HFFc6 (cell line): ENCODE measurements around the gene CHST11. TPM values are rescaled to one million over a fixed set of nuclear protein-coding genes. Genes with fewer than 3 reads are reported as not detected.

Source experiments
- DNase-seq: peaks from one replicate; pipeline ENCODE4 v3.0.0-alpha.2; 2018
- H3K27ac Mint-ChIP-seq: 2 replicates; pipeline ENCODE4 v1.8.0; 2020; ENCODE audit warnings: mild to moderate bottlenecking, mixed read lengths
- H3K27me3 Mint-ChIP-seq: 2 replicates; pipeline ENCODE4 v1.8.0; 2021; ENCODE audit warnings: mild to moderate bottlenecking, moderate library complexity, mixed read lengths; ENCODE audit not compliant: insufficient read depth
- H3K36me3 Mint-ChIP-seq: 2 replicates; pipeline ENCODE4 v1.8.0; 2021; ENCODE audit warnings: low read depth, mixed read lengths
- H3K4me1 Mint-ChIP-seq: 2 replicates; pipeline ENCODE4 v1.8.0; 2020; ENCODE audit warnings: low read depth, mixed read lengths
- H3K4me3 Mint-ChIP-seq: 2 replicates; pipeline ENCODE4 v1.8.0; 2020; ENCODE audit warnings: mild to moderate bottlenecking, moderate library complexity, mixed read lengths
- H3K9me3 Mint-ChIP-seq: 2 replicates; pipeline ENCODE4 v1.8.0; 2020; ENCODE audit warnings: mild to moderate bottlenecking, mixed read lengths
- CTCF ChIP-seq: fragments of 200-600 bp; sonication (generic); IDR thresholded peaks from 2 replicates; pipeline ENCODE4 v1.5.0; 2021; ENCODE audit warnings: antibody characterized with exemption, mild to moderate bottlenecking
- total RNA-seq, 6 experiments: library from RNA; stranded (reverse); fragmentation: NEBNext Ultra II Directional; extraction: Animal tissue kit (Norgen Biotek cat#: 25700); gene quantifications; 2 replicates in 1 of 6; 3 replicates in 5 of 6; pipeline ENCODE4 v1.2.3, GENCODE V29; 2021

CHST11 gene
- total RNA-seq, 6 experiments from 2014 or later, result 2.4 to 4.3 (median 3.8) TPM

GRCh38 chr12:104626069-104626837, 169.5 kb downstream of the CHST11 start:
- TF ChIP-seq CTCF, result no peak
- no peak overlapping the region for H3K4me3 Mint-ChIP-seq
- peaks cover 13% of the 10 kb centered on the region for H3K4me1 Mint-ChIP-seq
- H3K36me3 Mint-ChIP-seq, result no peaks in the 10 kb centered on the region
- no peak for DNase-seq
- H3K27ac Mint-ChIP-seq, result no peak overlapping the region
- H3K27me3 Mint-ChIP-seq, result peaks cover 12% of the 10 kb centered on the region
- no peaks in the 10 kb centered on the region for H3K9me3 Mint-ChIP-seq

- peaks cover 13% of the 10 kb centered on the region for H3K4me1 Mint-ChIP-seq
- no peaks in the 10 kb centered on the region for H3K9me3 Mint-ChIP-seq
- H3K27me3 Mint-ChIP-seq, result peaks cover 12% of the 10 kb centered on the region
- no peak for DNase-seq
- no peak overlapping the region for H3K27ac Mint-ChIP-seq
- no peaks in the 10 kb centered on the region for H3K36me3 Mint-ChIP-seq
- no peak overlapping the region for H3K4me3 Mint-ChIP-seq
- TF ChIP-seq CTCF, result no peak
Observed at GRCh38 chr12:104627231-104627989, 170.7 kb downstream of the CHST11 start.

- no peak for TF ChIP-seq CTCF
- Mint-ChIP-seq H3K4me1 (peaks cover 20% of the 10 kb centered on the region), H3K27me3 (peaks cover 17% of the 10 kb centered on the region), H3K27ac (no peak overlapping the region), H3K36me3 (no peaks in the 10 kb centered on the region), H3K4me3 (no peak overlapping the region), H3K9me3 (no peaks in the 10 kb centered on the region)
- DNase-seq, result no peak
Observed at GRCh38 chr12:104627990-104628830, 171.5 kb downstream of the CHST11 start.

GRCh38 chr12:104628831-104629135, 172.0 kb downstream of the CHST11 start:
- TF ChIP-seq CTCF, result no peak
- DNase-seq, result no peak
- Mint-ChIP-seq H3K9me3 (no peaks in the 10 kb centered on the region), H3K27ac (no peak overlapping the region), H3K27me3 (peaks cover 17% of the 10 kb centered on the region), H3K4me3 (no peak overlapping the region), H3K4me1 (peaks cover 20% of the 10 kb centered on the region), H3K36me3 (no peaks in the 10 kb centered on the region)

GRCh38 chr12:104630230-104630670, 173.5 kb downstream of the CHST11 start:
- H3K36me3 Mint-ChIP-seq, result no peaks in the 10 kb centered on the region
- no peaks in the 10 kb centered on the region for H3K9me3 Mint-ChIP-seq
- peaks cover 17% of the 10 kb centered on the region for H3K27me3 Mint-ChIP-seq
- no peak overlapping the region for H3K27ac Mint-ChIP-seq
- DNase-seq, result no peak
- TF ChIP-seq CTCF, result no peak
- no peak overlapping the region for H3K4me3 Mint-ChIP-seq
- peaks cover 20% of the 10 kb centered on the region for H3K4me1 Mint-ChIP-seq
